Endothelial cell of umbilical vein (primary cell): ENCODE data around the gene STOML1. TPM values are rescaled to one million over a fixed set of nuclear protein-coding genes. Genes with fewer than 3 reads are reported as not detected.

Experiments used
- BruUV-seq: library from RNA; stranded (reverse); fragments of 400-500 nt; replicated peaks from 2 replicates; lab custom pipeline; 2021; lab: Mats Ljungman, UMichigan
- CTCF ChIA-PET: fragments of 300-600, 350-600 bp; sonication (Branson Sonifier 250); formaldehyde crosslinking; loops from one replicate; lab custom pipeline; 2021; ENCODE audit warnings: antibody characterized with exemption, inconsistent platforms; lab: Charles Lee
- POLR2A ChIA-PET: fragments of 300-600, 350-600 bp; sonication (Branson Sonifier 250); formaldehyde crosslinking; loops from one replicate; lab custom pipeline; 2021; ENCODE audit warnings: antibody characterized with exemption, inconsistent platforms; lab: Charles Lee
- DNase-seq: peaks from one replicate; pipeline ENCODE4 v3.0.0-alpha.2; 2011; ENCODE audit warnings: low read depth, low spot score
- FAIRE-seq: peaks from 2 replicates; lab custom pipeline; 2011; peaks lifted over from hg19 to GRCh38; lab: Jason Lieb, UNC
- H2AFZ ChIP-seq: 2 replicates; pipeline ENCODE4 v1.6.0; 2012; ENCODE audit warnings: low read depth, low read length, control low read depth, inconsistent platforms
- H3K27ac ChIP-seq: 2 replicates; pipeline ENCODE4 v1.5.1; 2011; ENCODE audit warnings: low read depth, mild to moderate bottlenecking, control low read depth, low read length, moderate library complexity; ENCODE audit not compliant: insufficient read depth
- H3K27me3 ChIP-seq, 2 experiments: 2 replicates each; pipeline versions ENCODE4 v1.6.0 to v1.6.1; 2011; ENCODE audit warnings: low read length in 2 of 2, mixed read lengths in 1 of 2; ENCODE audit not compliant: control insufficient read depth in 2 of 2, insufficient read depth in 2 of 2
- H3K36me3 ChIP-seq, 2 experiments: 2 replicates in 1 of 2; 3 replicates in 1 of 2; pipeline ENCODE4 v1.5.1; 2011; ENCODE audit warnings: low read length in 2 of 2, mild to moderate bottlenecking in 1 of 2, moderate library complexity in 1 of 2; ENCODE audit not compliant: control insufficient read depth in 2 of 2, insufficient read depth in 2 of 2; ENCODE audit errors: extremely low read depth in 1 of 2
- H3K4me1 ChIP-seq: 3 replicates; pipeline ENCODE4 v1.5.1; 2011; ENCODE audit warnings: mild to moderate bottlenecking, low read length; ENCODE audit not compliant: control insufficient read depth, insufficient read depth; ENCODE audit errors: extremely low read depth
- H3K4me2 ChIP-seq: 2 replicates; pipeline ENCODE4 v1.6.1; 2011; ENCODE audit warnings: low read length, control low read depth, mixed read lengths; ENCODE audit not compliant: insufficient read depth
- H3K4me3 ChIP-seq, 3 experiments: fragments of 200-600 bp in 1 of 3; sonication (generic), shearing (Covaris generic) in 1 of 3; replicated peaks in 1 of 3; 2 replicates each; pipeline ENCODE4 v1.5.1; 2011 to 2016; ENCODE audit warnings: control low read depth in 3 of 3, low read length in 3 of 3, mild to moderate bottlenecking in 2 of 3, inconsistent platforms in 1 of 3, low read depth in 1 of 3, moderate library complexity in 1 of 3; ENCODE audit not compliant: insufficient read depth in 1 of 3
- H3K79me2 ChIP-seq: 2 replicates; pipeline ENCODE4 v1.6.0; 2012; ENCODE audit warnings: low read length, inconsistent platforms; ENCODE audit not compliant: control insufficient read depth, insufficient read depth
- H3K9ac ChIP-seq: replicated peaks from 2 replicates; pipeline ENCODE3; 2011; ENCODE audit warnings: low read length, control low read depth; ENCODE audit not compliant: insufficient read depth; ENCODE audit errors: extremely low read depth
- H3K9me1 ChIP-seq: replicated peaks from 3 replicates; pipeline ENCODE4 v1.6.0; 2011; ENCODE audit warnings: mild to moderate bottlenecking, low read length; ENCODE audit not compliant: control insufficient read depth, insufficient read depth; ENCODE audit errors: extremely low read depth
- H3K9me3 ChIP-seq: replicated peaks from 2 replicates; pipeline ENCODE4 v1.5.1; 2012; ENCODE audit warnings: low read length, inconsistent platforms; ENCODE audit not compliant: control insufficient read depth, insufficient read depth
- H4K20me1 ChIP-seq: replicated peaks from 2 replicates; pipeline ENCODE3; 2011; ENCODE audit warnings: mild to moderate bottlenecking, low read length; ENCODE audit not compliant: control insufficient read depth, insufficient read depth; ENCODE audit errors: extremely low read depth
- EZH2 ChIP-seq: IDR thresholded peaks from 2 replicates; pipeline ENCODE4 v1.6.1; 2012; ENCODE audit warnings: borderline replicate concordance, low read depth, mild to moderate bottlenecking, moderate library complexity, low read length, inconsistent platforms; ENCODE audit not compliant: severe bottlenecking
- FOS ChIP-seq: IDR thresholded peaks from 2 replicates; pipeline ENCODE4 v1.6.1; 2011; ENCODE audit warnings: mild to moderate bottlenecking, low read length, moderate library complexity, borderline replicate concordance; ENCODE audit not compliant: insufficient read depth
- GATA2 ChIP-seq: IDR thresholded peaks from 2 replicates; pipeline ENCODE4 v1.7.0; 2011; ENCODE audit warnings: low read depth, mild to moderate bottlenecking, moderate library complexity, mixed read lengths, low read length; ENCODE audit not compliant: insufficient read length, insufficient read depth
- JUN ChIP-seq: IDR thresholded peaks from 2 replicates; pipeline ENCODE4 v1.6.1; 2011; ENCODE audit warnings: borderline replicate concordance, low read depth; ENCODE audit not compliant: insufficient read length, insufficient read depth
- MYC ChIP-seq: IDR thresholded peaks from one replicate; pipeline ENCODE4 v1.6.1; 2011; ENCODE audit warnings: mild to moderate bottlenecking, low read depth, low read length
- POLR2A ChIP-seq: IDR thresholded peaks from 2 replicates; pipeline ENCODE4 v1.6.1; 2012; ENCODE audit warnings: low read depth, mild to moderate bottlenecking, control low read depth, low read length
- POLR2AphosphoS5 ChIP-seq: IDR thresholded peaks from 2 replicates; pipeline ENCODE4 v1.6.1; 2012; ENCODE audit warnings: low read depth, mild to moderate bottlenecking, control low read depth, low read length, moderate library complexity; ENCODE audit not compliant: insufficient read depth
- dilution Hi-C: fragments of 300-500 bp; cut with MboI; formaldehyde crosslinking; loops from one replicate; pipeline ENCODE4 v1.15.0; 2019; ENCODE audit warnings: low sequenced_read_pairs; ENCODE audit not compliant: extremely low pct_ligation_motif_present
- intact Hi-C: fragments of 100-400 bp; cut with micrococcal nuclease; formaldehyde crosslinking; loops from one replicate; pipeline ENCODE4 v1.10.0; 2022
- polyA plus RNA-seq, 4 experiments: library from polyadenylated mRNA; depleted of rRNA in 3 of 4; stranded (reverse) in 3 of 4; unstranded in 1 of 4; fragments of >200 nt; gene quantifications; 2 replicates each; pipeline versions ENCODE4 v1.2.1 to v1.2.3, GENCODE V29; 2011 to 2012; ENCODE audit warnings: missing spikeins in 1 of 4
- total RNA-seq: library from RNA; stranded (reverse); gene quantifications from 2 replicates; pipeline ENCODE4 v1.2.3, GENCODE V29; 2021
- TF ChIP-seq, protein P1 (sequence below): IDR thresholded peaks from 2 replicates; pipeline ENCODE4 v1.6.1; 2011; ENCODE audit not compliant: insufficient read depth, insufficient read length
- TF ChIP-seq, protein P2 (sequence below), 2 donors: IDR thresholded peaks; 1 replicate in 1 of 2; 2 replicates in 1 of 2; pipeline ENCODE4 v1.5.1; 2011; ENCODE audit warnings: low read length in 2 of 2, mild to moderate bottlenecking in 2 of 2, moderate library complexity in 2 of 2, control low read depth in 1 of 2, inconsistent platforms in 1 of 2, low read depth in 1 of 2; ENCODE audit not compliant: insufficient read depth in 1 of 2; ENCODE audit errors: extremely low read depth in 1 of 2

The STOML1 gene
- total and polyA plus RNA-seq, 2 donors (not counting 3 experiments of a cell fraction or from before 2014, with no cell fraction given) = 12.9 to 15.4 TPM

DNA sequence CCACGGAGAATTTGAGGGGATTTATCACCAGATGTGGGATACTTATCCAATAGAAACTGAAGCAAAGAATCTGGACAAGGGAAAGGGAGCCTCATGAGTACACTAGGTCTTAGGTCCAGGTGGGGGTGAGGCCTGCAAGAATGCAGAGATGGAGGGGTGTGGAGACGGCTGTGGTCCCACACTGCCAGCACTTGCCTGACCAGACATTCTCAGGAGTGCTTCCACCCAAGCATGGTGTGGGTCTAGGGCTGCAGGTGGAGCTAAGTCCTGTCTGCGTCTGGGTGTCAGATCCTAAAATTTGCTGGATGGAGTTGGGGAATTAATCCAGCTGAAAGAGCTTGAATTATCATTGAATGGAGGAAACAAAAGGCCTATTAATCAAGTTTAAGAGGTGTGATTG, 16.8 kb upstream of the STOML1 start:
- H3K9me3 ChIP-seq = no peaks in the 10 kb centered on the region
- dilution Hi-C loops (no loop called here), intact Hi-C loops (no loop called here)
- peaks cover 52% of the 10 kb centered on the region for H3K4me1 ChIP-seq
- ChIA-PET POLR2A (no interaction called here), CTCF (interaction anchor here (1.2 to 3.8 kb wide), 3 partner anchors 10 to 58 kb away, joined by 3 to 24 read pairs (median 4); partner anchors contain the start of gene PML)
- DNase-seq (no peak), FAIRE-seq (no peak)
- no peak overlapping the region for H2AFZ ChIP-seq
- peaks cover 73% of the 10 kb centered on the region for H3K79me2 ChIP-seq
- no peak overlapping the region for H3K4me2 ChIP-seq
- no peak overlapping the region for H3K27ac ChIP-seq
- peaks cover 2 to 3% of the 10 kb centered on the region in 2 experiments for H3K36me3 ChIP-seq
- BruUV-seq = no TSS peak
- H3K4me3 ChIP-seq = no peak overlapping the region
- TF ChIP-seq POLR2AphosphoS5 (no peak), POLR2A (no peak), GATA2 (no peak), EZH2 (no peak), JUN (no peak), MYC (no peak), FOS (no peak)
- TF ChIP-seq, protein P1, sequence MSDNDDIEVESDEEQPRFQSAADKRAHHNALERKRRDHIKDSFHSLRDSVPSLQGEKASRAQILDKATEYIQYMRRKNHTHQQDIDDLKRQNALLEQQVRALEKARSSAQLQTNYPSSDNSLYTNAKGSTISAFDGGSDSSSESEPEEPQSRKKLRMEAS = no peak
- TF ChIP-seq, protein P2, sequence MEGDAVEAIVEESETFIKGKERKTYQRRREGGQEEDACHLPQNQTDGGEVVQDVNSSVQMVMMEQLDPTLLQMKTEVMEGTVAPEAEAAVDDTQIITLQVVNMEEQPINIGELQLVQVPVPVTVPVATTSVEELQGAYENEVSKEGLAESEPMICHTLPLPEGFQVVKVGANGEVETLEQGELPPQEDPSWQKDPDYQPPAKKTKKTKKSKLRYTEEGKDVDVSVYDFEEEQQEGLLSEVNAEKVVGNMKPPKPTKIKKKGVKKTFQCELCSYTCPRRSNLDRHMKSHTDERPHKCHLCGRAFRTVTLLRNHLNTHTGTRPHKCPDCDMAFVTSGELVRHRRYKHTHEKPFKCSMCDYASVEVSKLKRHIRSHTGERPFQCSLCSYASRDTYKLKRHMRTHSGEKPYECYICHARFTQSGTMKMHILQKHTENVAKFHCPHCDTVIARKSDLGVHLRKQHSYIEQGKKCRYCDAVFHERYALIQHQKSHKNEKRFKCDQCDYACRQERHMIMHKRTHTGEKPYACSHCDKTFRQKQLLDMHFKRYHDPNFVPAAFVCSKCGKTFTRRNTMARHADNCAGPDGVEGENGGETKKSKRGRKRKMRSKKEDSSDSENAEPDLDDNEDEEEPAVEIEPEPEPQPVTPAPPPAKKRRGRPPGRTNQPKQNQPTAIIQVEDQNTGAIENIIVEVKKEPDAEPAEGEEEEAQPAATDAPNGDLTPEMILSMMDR (IDR thresholded peaks at IDR 0.05; ENCODE audit: extremely low read depth in 1 of 2, insufficient read depth in 1 of 2, low read depth in 1 of 2, low read length in 2 of 2) = no peak
- H3K9me1 ChIP-seq = no peaks in the 10 kb centered on the region
- H4K20me1 ChIP-seq = no peaks in the 10 kb centered on the region
- no peaks in the 10 kb centered on the region for H3K27me3 ChIP-seq
- no peak overlapping the region for H3K9ac ChIP-seq
